ENCODE results near the gene SNX20. TPM values are rescaled to one million over a fixed set of nuclear protein-coding genes. Genes with fewer than 3 reads are reported as not detected.

The SNX20 gene
- total RNA-seq, 4 donors from 2014 or later, result 3.0 to 8.5 (median 4.0) TPM

GRCh38 chr16:50702725-50703124 is 21.6 kb upstream of the SNX20 start:
- no peak for TF ChIP-seq CTCF (IDR thresholded peaks at IDR 0.05; ENCODE audit: low read depth)

- no peak for TF ChIP-seq CTCF (IDR thresholded peaks at IDR 0.05; ENCODE audit: low read depth)
Measured at GRCh38 chr16:50699326-50700159, 18.4 kb upstream of the SNX20 start.

- TF ChIP-seq CTCF (IDR thresholded peaks at IDR 0.05; ENCODE audit: low read depth), result no peak
Measured at GRCh38 chr16:50697881-50698767, 17.0 kb upstream of the SNX20 start.

GRCh38 chr16:50697421-50697715 is 16.3 kb upstream of the SNX20 start:
- TF ChIP-seq CTCF (IDR thresholded peaks at IDR 0.05; ENCODE audit: low read depth), result no peak

GRCh38 chr16:50696575-50697420 is 15.7 kb upstream of the SNX20 start:
- no peak for TF ChIP-seq CTCF (IDR thresholded peaks at IDR 0.05; ENCODE audit: low read depth)

- no peak for TF ChIP-seq CTCF (IDR thresholded peaks at IDR 0.05; ENCODE audit: low read depth)
Measured at GRCh38 chr16:50696126-50696525, 15.0 kb upstream of the SNX20 start.

Data from subcutaneous adipose tissue (tissue), 4 donors.